HG03460 (cell line): Measurements from ENCODE around the gene KIRREL1.

Experiments
- ATAC-seq: cut with Tn5 transposase; IDR thresholded peaks from one replicate; pipeline ENCODE4 v1.9.1; 2021; ENCODE audit not compliant: unreplicated experiment

Gene KIRREL1

GRCh38 chr1:158005224-158005623 lies 11.8 kb downstream of the KIRREL1 start:
- ATAC-seq = no peak

DNA sequence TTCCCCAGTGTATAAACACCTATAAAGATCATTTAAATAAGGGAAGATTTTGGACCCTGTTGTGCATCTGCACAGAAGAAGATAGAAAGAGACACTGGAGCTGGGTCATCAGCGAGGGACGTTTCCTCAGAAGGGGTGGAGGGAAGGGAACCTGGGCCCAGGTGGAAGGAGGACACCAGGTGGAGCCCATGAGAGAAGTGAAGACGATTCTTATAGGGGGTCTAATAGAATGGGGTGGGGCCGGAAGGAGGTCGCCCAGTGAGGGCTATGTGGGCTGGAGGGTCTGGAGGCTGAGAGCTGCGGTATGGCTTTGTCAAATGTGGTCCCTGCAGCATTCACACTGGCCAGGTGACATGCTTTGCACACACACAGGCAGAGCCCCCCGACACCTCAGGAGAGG lies 13.7 kb downstream of the KIRREL1 start:
- ATAC-seq = no peak

- no peak for ATAC-seq
Measured at GRCh38 chr1:158007667-158008386, 14.4 kb downstream of the KIRREL1 start.

DNA sequence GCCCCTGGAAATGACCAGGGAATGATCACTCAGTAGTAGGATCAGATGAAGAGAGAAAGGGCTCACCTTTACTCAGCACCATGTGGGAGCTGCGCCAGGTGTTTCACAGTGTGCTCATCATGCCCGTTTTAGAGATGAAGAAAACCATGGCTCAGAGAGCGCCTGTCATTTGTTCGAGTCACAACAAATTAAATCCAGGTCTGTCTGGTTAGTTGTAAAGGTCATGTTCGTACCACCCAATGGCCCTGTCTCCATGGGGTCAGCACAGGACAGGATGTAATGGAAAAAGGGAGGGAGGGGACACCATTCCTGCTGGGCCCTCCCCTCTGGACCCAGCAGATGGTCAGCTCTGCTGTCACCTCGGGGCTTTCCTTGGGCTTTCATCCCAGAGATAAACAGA lies 15.2 kb downstream of the KIRREL1 start:
- ATAC-seq = no peak

DNA sequence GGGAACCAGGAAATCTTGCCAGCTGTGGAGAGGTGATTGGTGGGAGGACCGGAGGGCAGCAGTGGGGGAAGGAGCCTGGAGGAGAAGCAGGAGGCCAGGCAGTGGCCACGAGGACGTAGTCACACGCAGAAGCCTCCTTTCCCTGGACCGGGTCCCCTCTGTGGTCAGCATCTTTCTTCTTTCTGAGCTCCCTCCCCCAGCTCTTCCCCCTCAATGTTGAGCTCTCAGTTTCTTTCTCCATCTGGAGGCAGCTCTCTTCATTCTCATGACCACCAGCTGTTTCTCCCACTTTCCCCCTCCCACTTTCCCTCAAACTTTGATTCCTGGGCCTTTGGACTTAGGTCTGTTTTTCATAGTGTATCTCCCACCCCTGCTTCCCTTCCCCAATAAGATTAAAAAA lies 18.3 kb downstream of the KIRREL1 start:
- no peak for ATAC-seq

GRCh38 chr1:158013840-158014730 lies 20.6 kb downstream of the KIRREL1 start:
- no peak for ATAC-seq

DNA sequence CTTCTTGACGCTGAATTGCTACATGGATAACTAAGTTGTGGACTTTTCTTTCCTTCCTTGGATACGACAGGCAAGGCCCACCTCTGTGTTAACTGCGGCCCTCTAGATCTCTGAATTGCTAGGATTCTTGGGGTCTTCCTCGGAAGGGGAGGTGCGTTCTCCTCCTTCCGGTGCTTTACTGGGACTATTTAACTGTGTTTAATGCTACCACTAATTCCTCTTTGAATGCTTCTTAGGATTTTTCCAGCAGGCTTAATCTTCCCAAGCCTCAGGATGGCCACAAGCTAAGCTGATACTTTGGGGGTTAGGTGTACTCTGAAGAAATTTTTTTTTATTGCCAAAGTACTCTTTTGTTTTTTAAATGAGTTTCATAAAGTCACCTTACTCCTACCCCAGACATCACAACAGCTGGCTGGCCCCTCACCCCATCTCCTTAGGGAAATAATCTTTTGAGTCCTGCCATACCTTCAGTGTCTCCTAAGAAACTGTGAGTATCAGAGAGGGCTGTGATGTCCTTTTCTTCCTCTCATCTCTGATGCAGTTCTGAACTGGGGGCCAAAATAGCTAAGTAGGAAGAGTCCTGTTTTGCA lies 21.4 kb downstream of the KIRREL1 start:
- no peak for ATAC-seq

GRCh38 chr1:158016651-158017335 lies 23.3 kb downstream of the KIRREL1 start:
- ATAC-seq = no peak

GRCh38 chr1:158017800-158018595 lies 24.6 kb downstream of the KIRREL1 start:
- no peak for ATAC-seq

DNA sequence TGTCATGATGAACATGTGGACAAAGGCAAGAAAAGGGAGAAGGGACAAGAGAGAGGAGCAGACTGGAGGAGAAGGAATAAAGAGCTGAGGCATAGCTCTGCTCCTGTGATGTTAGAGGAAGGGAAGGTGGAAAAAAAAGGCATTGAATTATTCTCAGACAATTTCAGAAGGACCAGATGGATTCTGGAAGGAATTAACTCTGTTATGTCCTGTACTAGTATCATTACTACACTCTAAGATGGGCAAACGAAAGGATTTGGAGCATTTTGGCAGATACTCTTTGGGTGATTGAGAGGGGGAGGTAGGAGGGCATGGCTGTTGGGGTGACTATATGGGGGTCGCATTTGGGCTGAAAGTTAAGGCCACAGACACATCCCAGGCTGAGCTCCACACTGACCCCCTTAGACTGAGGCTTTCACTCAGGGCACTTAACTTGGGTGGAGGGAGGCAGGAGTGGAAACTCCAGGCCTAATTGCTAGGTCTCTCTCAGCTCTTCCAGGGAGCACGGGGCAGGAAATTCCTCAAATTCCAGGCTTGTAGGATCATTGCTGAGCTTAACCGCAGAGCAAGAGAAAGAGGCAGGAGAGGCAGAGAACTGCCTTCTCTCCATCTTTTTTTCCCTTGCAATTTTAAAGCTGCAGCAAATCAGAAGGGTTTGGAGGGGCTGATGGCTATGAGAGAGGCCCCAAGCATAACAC lies 25.9 kb downstream of the KIRREL1 start:
- no peak for ATAC-seq

DNA sequence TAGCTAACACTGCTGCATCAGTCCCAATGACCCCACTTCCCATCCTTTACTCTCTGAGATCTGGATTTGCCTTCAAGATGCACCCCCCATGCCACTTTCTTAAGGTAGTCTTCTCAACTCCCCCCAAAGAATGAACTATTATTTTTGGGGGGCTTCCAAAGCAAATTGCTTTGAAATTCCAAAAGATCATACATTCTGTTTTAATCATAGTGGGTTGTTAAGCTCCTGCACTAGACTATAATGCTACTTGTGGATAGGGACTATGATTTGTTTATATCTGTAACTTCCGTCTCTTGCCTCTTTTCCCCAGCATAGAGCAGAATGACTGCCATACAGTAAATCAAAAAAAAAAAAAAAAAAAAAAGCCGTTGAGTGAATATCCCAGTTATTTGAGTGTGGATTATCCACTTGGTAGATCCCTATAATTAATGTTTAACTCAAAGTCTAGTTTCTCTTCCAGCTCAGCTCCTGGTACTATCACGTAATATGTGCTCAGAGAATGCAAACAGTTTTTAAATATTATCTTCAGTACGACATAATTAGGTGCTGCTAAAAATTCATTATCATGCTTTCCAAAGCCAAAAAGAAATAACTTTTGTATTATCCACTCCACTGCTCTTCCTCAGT lies 26.9 kb downstream of the KIRREL1 start:
- no peak for ATAC-seq

- no peak for ATAC-seq
Measured at GRCh38 chr1:158020886-158021620, 27.6 kb downstream of the KIRREL1 start.

DNA sequence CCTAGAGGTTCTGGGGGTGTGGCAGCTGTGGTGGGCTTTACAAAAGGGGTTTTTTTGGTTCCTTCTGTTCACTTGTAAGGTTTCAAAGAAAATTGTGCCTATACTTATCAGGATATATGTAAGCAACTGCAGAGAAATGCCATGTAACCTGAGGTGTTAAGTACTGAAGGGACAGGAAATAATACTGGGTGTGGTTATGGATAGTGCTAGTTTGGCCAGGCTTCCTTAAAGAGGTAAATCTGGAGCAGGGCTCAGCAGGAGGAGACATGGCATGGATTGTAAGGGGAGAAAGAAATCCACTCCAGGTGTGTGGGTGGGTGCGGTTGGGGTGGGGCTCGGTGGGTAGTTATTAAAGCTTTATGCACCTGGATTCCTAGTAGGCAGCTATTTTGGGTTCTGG lies 28.3 kb downstream of the KIRREL1 start:
- no peak for ATAC-seq

- no peak for ATAC-seq
Measured at GRCh38 chr1:158022554-158023312, 29.3 kb downstream of the KIRREL1 start.

DNA sequence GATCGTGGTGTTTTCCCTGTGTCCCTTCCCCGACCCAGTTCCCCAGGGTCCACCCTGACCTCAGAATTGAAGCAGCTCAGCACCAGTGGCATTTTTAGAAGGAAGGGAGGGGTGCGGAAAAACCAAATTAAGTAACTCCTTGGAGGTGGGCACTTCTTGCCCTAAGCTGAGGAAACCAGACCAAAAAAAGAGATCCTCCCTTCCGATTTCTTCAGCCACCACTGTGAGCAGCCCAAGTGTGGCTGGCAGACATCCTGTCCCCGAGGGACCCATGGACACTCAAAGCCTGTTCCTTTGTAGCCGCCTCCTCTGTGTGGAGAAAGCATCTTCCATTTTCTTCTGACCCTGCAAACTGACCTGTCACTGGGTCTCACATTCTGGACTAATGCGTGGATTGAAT lies 31.3 kb downstream of the KIRREL1 start:
- no peak for ATAC-seq

DNA sequence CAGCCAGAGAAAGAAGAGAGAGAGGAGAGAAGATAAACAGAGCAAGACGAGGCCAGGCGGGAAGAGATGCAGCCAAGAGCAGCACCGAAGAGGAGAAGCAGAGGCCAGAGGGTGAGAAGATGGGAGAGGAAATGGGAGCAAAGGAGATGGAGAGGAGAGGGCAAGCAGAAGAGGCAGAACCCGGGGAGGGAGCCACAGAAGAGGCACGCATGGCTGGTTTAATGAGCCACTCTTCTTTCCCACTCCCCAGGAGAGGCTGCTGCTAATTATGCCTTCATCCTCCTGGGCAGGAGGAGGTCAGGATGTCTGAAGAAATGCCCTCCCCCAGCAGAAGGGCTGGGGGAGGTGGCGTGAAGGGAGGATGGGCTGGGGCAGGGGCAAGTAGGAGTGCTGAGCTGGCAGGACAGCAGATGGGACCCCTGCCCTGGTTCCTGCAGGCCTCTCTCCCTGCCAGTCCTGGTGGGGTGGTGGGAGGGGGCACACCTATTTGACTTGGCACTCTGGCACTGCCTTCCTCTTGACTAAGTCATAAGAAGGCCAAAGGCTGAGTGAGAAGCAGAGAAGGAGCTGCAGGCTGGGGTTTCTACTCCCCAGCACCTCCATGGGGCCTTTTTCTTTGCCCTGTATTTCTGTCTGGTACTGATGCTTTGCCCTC lies 32.3 kb downstream of the KIRREL1 start:
- no peak for ATAC-seq

GRCh38 chr1:158026651-158027050 lies 33.2 kb downstream of the KIRREL1 start:
- no peak for ATAC-seq

DNA sequence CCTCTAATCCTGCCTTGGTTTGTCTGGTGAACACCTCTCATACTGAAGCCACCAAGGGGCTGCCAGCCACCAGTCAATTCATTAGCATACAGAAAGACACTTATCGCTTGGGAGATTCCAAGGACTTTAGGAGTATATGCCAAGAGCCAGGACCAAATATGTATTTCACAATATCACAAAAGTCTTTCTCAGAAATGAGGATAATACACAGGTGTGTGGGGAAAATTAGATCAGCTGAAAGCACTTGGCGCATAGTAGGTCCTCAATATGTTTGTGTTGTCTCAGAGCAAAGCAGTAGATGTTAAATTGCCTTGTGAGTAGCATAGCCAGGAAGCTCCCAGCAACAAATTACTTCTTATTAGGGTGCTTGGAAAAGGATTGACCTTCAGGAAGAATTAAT lies 34.1 kb downstream of the KIRREL1 start:
- ATAC-seq = no peak
